SK-N-SH (cell line): ENCODE data around the gene ZNF512B. TPM values are rescaled to one million over a fixed set of nuclear protein-coding genes. Genes with fewer than 3 reads are reported as not detected.

Experiments
- CTCF ChIA-PET: fragments of 300-600, 350-600 bp; formaldehyde crosslinking; extraction: SDS; loops from one replicate; lab custom pipeline; 2021; lab: Yijun Ruan, JAX
- POLR2A ChIA-PET: fragments of 350-600 bp; sonication (Branson Sonifier 250); formaldehyde crosslinking; extraction: SDS; loops from one replicate; lab custom pipeline; 2020; ENCODE audit warnings: antibody characterized with exemption, inconsistent platforms; lab: Yijun Ruan, JAX
- DNase-seq: peaks from one replicate; pipeline ENCODE4 v3.0.0; 2012
- H2AFZ ChIP-seq: fragments of 200-600 bp; sonication (generic); 2 replicates; pipeline ENCODE4 v1.8.1; 2016; ENCODE audit warnings: antibody characterized with exemption, mild to moderate bottlenecking, low read depth
- H3F3A ChIP-seq: fragments of 200-600 bp; sonication (generic); replicated peaks from 2 replicates; pipeline ENCODE3; 2016; ENCODE audit warnings: antibody characterized with exemption, mild to moderate bottlenecking; ENCODE audit not compliant: insufficient read depth
- H3K27ac ChIP-seq, 2 experiments: fragments of 200-500 bp in 1 of 2; fragments of 200-600 bp in 1 of 2; sonication (Bioruptor generic) in 1 of 2; sonication (generic), shearing (Covaris generic) in 1 of 2; 2 replicates each; pipeline versions ENCODE4 v1.5.1 to v1.6.1; 2014 to 2016; ENCODE audit warnings: low read depth in 2 of 2, inconsistent platforms in 1 of 2, low read length in 1 of 2, mild to moderate bottlenecking in 1 of 2, mixed read lengths in 1 of 2
- H3K27me3 ChIP-seq: fragments of 200-600 bp; sonication (generic), shearing (Covaris generic); 2 replicates; pipeline ENCODE4 v1.6.1; 2016; ENCODE audit warnings: mixed run types; ENCODE audit not compliant: insufficient read depth
- H3K36me3 ChIP-seq, 2 experiments: fragments of 200-500 bp in 1 of 2; fragments of 200-600 bp in 1 of 2; sonication (Bioruptor generic) in 1 of 2; sonication (generic) in 1 of 2; replicated peaks in 1 of 2; 2 replicates each; pipeline versions ENCODE3 to v1.5.1; 2014 to 2016; ENCODE audit warnings: low read length in 1 of 2, mild to moderate bottlenecking in 1 of 2; ENCODE audit not compliant: insufficient read depth in 2 of 2, control insufficient read depth in 1 of 2
- H3K4me1 ChIP-seq, 2 experiments: fragments of 200-500 bp in 1 of 2; fragments of 200-600 bp in 1 of 2; sonication (Bioruptor generic) in 1 of 2; sonication (generic), shearing (Covaris generic) in 1 of 2; 2 replicates each; pipeline versions ENCODE4 v1.5.1 to v1.6.1; 2014 to 2016; ENCODE audit warnings: low read depth in 1 of 2, low read length in 1 of 2, mixed run types in 1 of 2; ENCODE audit not compliant: insufficient read depth in 2 of 2, control insufficient read depth in 1 of 2
- H3K4me2 ChIP-seq: fragments of 200-600 bp; sonication (generic), shearing (Covaris generic); 2 replicates; pipeline ENCODE4 v1.6.1; 2017; ENCODE audit warnings: mixed run types
- H3K4me3 ChIP-seq, 2 experiments: fragments of 200-500 bp in 1 of 2; fragments of 200-600 bp in 1 of 2; sonication (Bioruptor generic) in 1 of 2; sonication (generic), shearing (Covaris generic) in 1 of 2; 2 replicates each; pipeline versions ENCODE4 v1.5.1 to v1.8.1; 2014 to 2016; ENCODE audit warnings: low read depth in 2 of 2, inconsistent platforms in 1 of 2, low read length in 1 of 2, mild to moderate bottlenecking in 1 of 2, mixed read lengths in 1 of 2, moderate library complexity in 1 of 2
- H3K79me2 ChIP-seq: fragments of 200-600 bp; sonication (generic); 2 replicates; pipeline ENCODE4 v1.8.1; 2017; ENCODE audit warnings: mild to moderate bottlenecking; ENCODE audit not compliant: insufficient read depth
- H3K9ac ChIP-seq: fragments of 200-600 bp; sonication (generic); 2 replicates; pipeline ENCODE4 v1.6.1; 2017; ENCODE audit warnings: mixed run types
- H3K9me2 ChIP-seq: fragments of 200-600 bp; sonication (generic); 2 replicates; pipeline ENCODE4 v1.6.1; 2017; ENCODE audit warnings: mixed run types
- H3K9me3 ChIP-seq: fragments of 200-600 bp; sonication (generic); 2 replicates; pipeline ENCODE4 v1.6.1; 2017; ENCODE audit warnings: mixed run types, mild to moderate bottlenecking, moderate library complexity
- H4K20me1 ChIP-seq: fragments of 200-600 bp; sonication (generic); 2 replicates; pipeline ENCODE4 v1.6.1; 2017; ENCODE audit warnings: mild to moderate bottlenecking, mixed run types; ENCODE audit not compliant: insufficient read depth
- CHD2 ChIP-seq: fragments of 150-350 bp; IDR thresholded peaks from 2 replicates; pipeline ENCODE4 v1.6.1; 2018; ENCODE audit warnings: low read length; ENCODE audit not compliant: partially characterized antibody
- CTCF ChIP-seq: fragments of 200-600 bp; sonication (generic); IDR thresholded peaks from 2 replicates; pipeline ENCODE4 v1.6.1; 2017; ENCODE audit warnings: antibody characterized with exemption, mild to moderate bottlenecking, moderate library complexity
- ELF1 ChIP-seq: IDR thresholded peaks from 2 replicates; pipeline ENCODE4 v1.4.0; 2012
- EP300 ChIP-seq, 2 experiments: IDR thresholded peaks; 2 replicates each; pipeline versions ENCODE4 v1.4.0 to v1.6.1; 2012; ENCODE audit warnings: borderline replicate concordance in 1 of 2, low read depth in 1 of 2, low read length in 1 of 2
- FOXJ3 ChIP-seq: sonication (generic); formaldehyde crosslinking; IDR thresholded peaks from 2 replicates; pipeline ENCODE4 v1.5.1; 2020; ENCODE audit warnings: mild to moderate bottlenecking, missing genetic modification reagents
- FOXM1 ChIP-seq: IDR thresholded peaks from 2 replicates; pipeline ENCODE4 v1.4.0; 2012; ENCODE audit warnings: low read depth, mild to moderate bottlenecking
- GABPA ChIP-seq: IDR thresholded peaks from 2 replicates; pipeline ENCODE4 v1.4.0; 2012; ENCODE audit warnings: low read depth, mild to moderate bottlenecking
- GATA2 ChIP-seq: sonication (generic); formaldehyde crosslinking; IDR thresholded peaks from 2 replicates; pipeline ENCODE4 v1.5.0; 2020; ENCODE audit warnings: mild to moderate bottlenecking, missing genetic modification reagents
- IRF3 ChIP-seq: fragments of 150-350 bp; IDR thresholded peaks from 2 replicates; pipeline ENCODE4 v1.6.1; 2016; ENCODE audit warnings: mild to moderate bottlenecking, low read depth, low read length
- JUND ChIP-seq: IDR thresholded peaks from 2 replicates; pipeline ENCODE4 v1.4.0; 2012
- PBX3 ChIP-seq: IDR thresholded peaks from 2 replicates; pipeline ENCODE4; 2012
- POLR2AphosphoS5 ChIP-seq: IDR thresholded peaks from 2 replicates; pipeline ENCODE4 v1.6.1; 2012; ENCODE audit warnings: low read depth, low read length
- REST ChIP-seq: IDR thresholded peaks from 2 replicates; pipeline ENCODE4 v1.6.1; 2012; ENCODE audit warnings: mild to moderate bottlenecking, low read depth, low read length, moderate library complexity
- RFX5 ChIP-seq: IDR thresholded peaks from 2 replicates; pipeline ENCODE4 v1.6.1; 2012; ENCODE audit warnings: mild to moderate bottlenecking, improper control_type of control experiment, low read length
- RXRA ChIP-seq: IDR thresholded peaks from 2 replicates; pipeline ENCODE4 v1.4.0; 2012; ENCODE audit warnings: low read depth, mild to moderate bottlenecking, borderline replicate concordance
- SMC3 ChIP-seq: IDR thresholded peaks from 2 replicates; pipeline ENCODE4 v1.6.1; 2012; ENCODE audit warnings: low read depth, low read length, improper control_type of control experiment
- TEAD4 ChIP-seq: IDR thresholded peaks from 2 replicates; pipeline ENCODE4 v1.4.0; 2012; ENCODE audit warnings: mild to moderate bottlenecking, borderline replicate concordance; ENCODE audit not compliant: insufficient read depth
- USF1 ChIP-seq: IDR thresholded peaks from 2 replicates; pipeline ENCODE4 v1.4.0; 2012; ENCODE audit warnings: low read depth, borderline replicate concordance
- YY1 ChIP-seq: IDR thresholded peaks from 2 replicates; pipeline ENCODE4 v1.4.0; 2012; ENCODE audit warnings: low read depth, mild to moderate bottlenecking
- ZBTB33 ChIP-seq: IDR thresholded peaks from 2 replicates; pipeline ENCODE4 v1.4.0; 2012; ENCODE audit warnings: low read depth, borderline replicate concordance
- WGBS: methylation state at CpG from one replicate; pipeline ENCODE4 v1.1.6; 2017; ENCODE audit warnings: low lambda C conversion rate; 5-methylcytosine and 5-hydroxymethylcytosine counted together
- polyA plus RNA-seq, 3 experiments: library from polyadenylated mRNA; depleted of rRNA; stranded (reverse); fragments of >200 nt; gene quantifications; 2 replicates each; pipeline ENCODE4 v1.2.3, GENCODE V29; 2012

Gene ZNF512B
- polyA plus RNA-seq, 1 of the 3 experiments (the other 2 are of a cell fraction): 11.8 TPM

GRCh38 chr20:63980806-63981728 is 11.3 kb upstream of the ZNF512B start, which contains the start of gene PRPF6:
Gene PRPF6, plus strand, starts transcription at chr20:63981132. Its CDS starts 114 bp downstream, at chr20:63981246.
- Histone ChIP-seq H2AFZ (peak within 1 kb of the TSS; percentile 90), H3K4me1 (peaks cover 12 to 24% of the 10 kb centered on the region in 2 experiments), H3K36me3 (peaks cover 22 to 25% of the 10 kb centered on the region in 2 experiments), H3K27me3 (no peaks in the 10 kb centered on the region), H3K4me2 (peak within 1 kb of the TSS; percentile 90), H3K9me2 (no peaks in the 10 kb centered on the region), H3K9ac (peak within 1 kb of the TSS; percentile 92), H3K9me3 (no peaks in the 10 kb centered on the region), H3K27ac (peak within 1 kb of the TSS; percentile 89 to 90), H3K4me3 (peak within 1 kb of the TSS; percentile 77 to 98), H4K20me1 (no peaks in the 10 kb centered on the region), H3K79me2 (peaks cover 41% of the 10 kb centered on the region), H3F3A (peaks cover 15% of the 10 kb centered on the region)
- DNase-seq: peak; percentile 98
- ChIA-PET POLR2A (interaction anchor here (0.8 to 3.4 kb wide), 8 partner anchors 24 to 273 kb away, joined by 3 to 18 read pairs (median 4); partner anchors contain the start of genes ARFRP1, TCEA2, TPD52L2 and ZGPAT), CTCF (interaction anchor here (0.6 to 3.9 kb wide), 44 partner anchors 7 to 453 kb away, joined by 3 to 41 read pairs (median 4); partner anchors contain the start of genes ARFRP1, C20orf204, GMEB2 and NPBWR2)
- 0% methylated on average over 16 of the region's 75 CpGs for WGBS
- TF ChIP-seq REST: no peak; the same call in 1 of the 2 replicates
- peak; percentile 81 for TF ChIP-seq CTCF
- TF ChIP-seq POLR2AphosphoS5: peak; percentile 85
- no peak for TF ChIP-seq JUND
- 0 out of 4 replicates have a peak, but pooled peaks of 1 of the 2 experiments have one; percentile 8 for TF ChIP-seq EP300 (IDR thresholded peaks at IDR 0.05; ENCODE audit: borderline replicate concordance in 1 of 2, low read depth in 1 of 2, low read length in 1 of 2)
- TF ChIP-seq FOXJ3 (CRISPR knock-in tag): no peak
- peak; percentile 99 for TF ChIP-seq GABPA
- TF ChIP-seq YY1: no peak
- no peak for TF ChIP-seq ZBTB33
- TF ChIP-seq ELF1: peak; percentile 91
- no peak for TF ChIP-seq GATA2 (CRISPR knock-in tag)
- TF ChIP-seq RFX5: no peak
- TF ChIP-seq SMC3: peak; percentile 31; the same call in 1 of the 2 replicates
- TF ChIP-seq RXRA: no peak
- TF ChIP-seq CHD2: peak; percentile 85
- TF ChIP-seq USF1: no peak
- no peak for TF ChIP-seq IRF3
- no peak for TF ChIP-seq TEAD4
- no peak for TF ChIP-seq PBX3
- TF ChIP-seq FOXM1: no peak
